NCI-H748 (cell line): Measurements from ENCODE around the gene ROBO2.
A peak's percentile ranks its signal among the peaks of the same experiment; 100 is the strongest.

ENCODE experiments used
- DNase-seq: peaks from one replicate; lab custom pipeline; 2025; ENCODE audit not compliant: unreplicated experiment; lab: John Stamatoyannopoulos, UW

The ROBO2 gene

DNA sequence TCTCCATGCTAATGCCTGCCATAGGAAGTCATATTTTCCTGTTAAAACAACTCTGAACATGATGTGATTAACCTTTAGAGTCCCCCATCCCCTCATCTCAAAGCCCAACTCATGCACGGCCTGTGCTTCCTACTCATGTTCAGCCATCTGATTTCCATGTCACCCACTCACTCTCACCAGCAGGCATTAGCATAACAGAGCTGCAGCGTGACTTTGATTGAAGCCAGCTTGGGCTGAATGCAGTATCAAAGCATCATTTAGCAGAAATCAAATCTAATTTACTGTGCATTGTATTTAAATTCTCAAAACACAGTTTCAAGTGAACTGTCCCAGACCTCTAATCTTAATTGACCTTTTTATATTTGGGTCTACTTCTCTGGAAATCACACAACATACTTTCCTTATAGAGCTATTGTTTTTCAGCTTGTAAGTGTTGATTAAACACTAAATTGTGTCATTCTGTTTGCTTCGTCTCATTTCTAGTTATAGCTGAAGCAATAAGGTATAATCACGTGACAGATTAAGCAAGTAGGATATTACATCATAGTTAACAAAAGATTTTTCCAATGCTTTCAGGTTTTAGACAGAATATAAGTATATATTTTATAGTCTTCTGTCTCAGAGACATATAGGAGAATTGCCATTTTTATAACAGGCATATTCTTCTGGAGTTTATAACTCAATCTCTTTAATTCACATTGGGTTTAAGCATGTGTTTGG is 501.5 kb downstream of the ROBO2 start:
- peak; percentile 20 for DNase-seq

DNA sequence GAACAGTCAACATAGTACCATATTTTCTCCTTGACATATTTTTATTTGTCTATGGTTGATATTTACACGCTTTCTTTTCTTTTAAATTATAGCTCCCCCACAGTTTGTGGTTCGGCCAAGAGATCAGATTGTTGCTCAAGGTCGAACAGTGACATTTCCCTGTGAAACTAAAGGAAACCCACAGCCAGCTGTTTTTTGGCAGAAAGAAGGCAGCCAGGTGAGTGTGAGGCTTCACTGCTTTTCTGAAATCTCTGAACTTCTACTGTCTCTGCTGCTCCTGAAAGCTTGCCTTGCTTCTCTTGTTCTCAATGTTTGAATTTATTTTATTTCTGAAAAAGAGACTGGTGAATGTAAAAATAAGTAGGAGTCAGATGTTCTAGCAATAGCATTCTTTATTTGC is 506.3 kb downstream of the ROBO2 start:
- no peak for DNase-seq

DNA sequence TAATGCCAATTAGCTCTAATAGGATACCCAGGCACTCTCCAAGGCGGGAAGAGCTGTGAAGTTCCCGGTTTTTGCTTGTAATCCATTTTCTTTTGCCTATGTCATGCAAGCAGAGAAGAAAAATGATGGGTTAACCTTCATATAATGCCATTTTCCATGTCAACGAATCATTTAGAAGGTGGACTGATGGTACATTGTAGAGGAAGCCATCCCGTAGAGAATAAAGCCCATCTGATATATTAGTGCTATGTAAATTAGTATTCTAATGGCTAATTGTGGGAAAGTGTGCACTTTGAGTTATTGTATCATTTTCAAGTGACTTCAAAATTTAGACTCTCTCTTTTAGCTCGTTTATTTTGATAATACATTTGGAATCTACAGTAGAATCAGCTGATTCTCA is 509.1 kb downstream of the ROBO2 start:
- DNase-seq, result no peak

DNA sequence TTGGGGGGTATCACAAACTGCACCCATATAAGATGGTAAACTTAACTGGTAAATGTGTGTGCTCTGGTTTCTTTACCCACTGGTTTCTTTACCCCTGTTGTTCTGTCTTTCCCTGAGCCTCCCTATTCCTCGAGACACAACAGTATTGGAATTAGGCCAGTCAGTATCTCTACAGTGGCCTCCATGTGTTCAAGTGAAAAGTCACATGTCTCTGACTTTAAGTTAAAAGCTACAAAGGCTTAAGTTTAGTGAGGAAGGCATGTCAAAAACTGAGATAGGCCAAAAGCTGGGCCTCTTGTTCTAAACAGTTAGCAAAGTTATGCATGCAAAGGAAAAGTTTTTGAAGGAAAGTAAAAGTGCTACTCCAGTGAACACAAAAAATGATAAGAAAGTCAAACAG is 513.3 kb downstream of the ROBO2 start:
- DNase-seq, result no peak

DNA sequence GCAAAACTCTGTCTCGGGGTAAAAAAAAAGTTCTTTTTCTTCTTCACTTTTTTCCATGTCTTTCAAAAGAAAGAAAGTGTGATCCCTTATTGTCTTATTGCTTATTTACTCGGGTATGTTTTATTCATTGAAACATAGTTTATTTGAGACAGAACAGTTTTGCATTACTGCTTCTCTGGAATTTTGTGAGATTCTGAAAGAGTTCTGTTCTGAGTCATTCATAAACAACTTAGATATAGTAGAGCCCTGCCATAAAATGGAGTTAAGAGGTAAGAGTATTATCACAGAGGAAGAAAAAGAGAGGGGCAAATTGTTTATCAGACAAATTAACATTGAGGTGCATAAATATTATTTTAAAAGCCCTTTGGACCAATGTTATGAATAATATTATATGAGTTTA is 522.2 kb downstream of the ROBO2 start:
- no peak for DNase-seq

DNA sequence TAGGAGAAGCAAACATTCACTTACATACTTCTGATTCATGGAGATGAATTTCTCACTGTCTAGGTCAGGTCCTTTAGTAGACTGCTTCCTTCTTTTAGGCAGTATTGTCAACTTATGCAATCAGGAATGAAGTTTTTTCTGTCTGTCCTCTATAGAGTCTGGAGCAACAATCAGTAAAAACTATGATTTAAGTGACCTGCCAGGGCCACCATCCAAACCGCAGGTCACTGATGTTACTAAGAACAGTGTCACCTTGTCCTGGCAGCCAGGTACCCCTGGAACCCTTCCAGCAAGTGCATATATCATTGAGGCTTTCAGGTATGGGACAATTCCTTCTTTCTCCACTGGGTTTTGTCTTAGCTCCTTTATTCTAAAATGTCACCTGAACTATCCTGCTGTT is 523.1 kb downstream of the ROBO2 start:
- no peak for DNase-seq

DNA sequence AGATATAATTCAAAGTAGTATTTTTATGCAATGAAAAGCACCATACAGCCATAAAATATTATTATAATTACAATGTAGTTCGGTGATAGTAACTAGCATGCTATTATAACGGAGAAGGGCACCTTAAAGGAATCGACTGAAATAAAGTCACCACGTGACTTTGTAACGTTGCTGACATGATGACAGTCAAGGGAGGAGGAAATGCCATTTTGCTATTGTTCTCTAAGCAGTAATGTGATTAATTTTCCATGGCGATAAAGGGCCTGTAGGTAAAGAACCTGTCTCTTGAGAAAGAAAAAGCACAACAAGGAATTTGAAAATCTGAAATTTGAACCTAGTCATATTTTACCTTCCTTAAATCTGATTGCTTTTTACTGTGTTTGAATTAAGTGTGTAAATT is 526.2 kb downstream of the ROBO2 start:
- DNase-seq, result no peak

DNA sequence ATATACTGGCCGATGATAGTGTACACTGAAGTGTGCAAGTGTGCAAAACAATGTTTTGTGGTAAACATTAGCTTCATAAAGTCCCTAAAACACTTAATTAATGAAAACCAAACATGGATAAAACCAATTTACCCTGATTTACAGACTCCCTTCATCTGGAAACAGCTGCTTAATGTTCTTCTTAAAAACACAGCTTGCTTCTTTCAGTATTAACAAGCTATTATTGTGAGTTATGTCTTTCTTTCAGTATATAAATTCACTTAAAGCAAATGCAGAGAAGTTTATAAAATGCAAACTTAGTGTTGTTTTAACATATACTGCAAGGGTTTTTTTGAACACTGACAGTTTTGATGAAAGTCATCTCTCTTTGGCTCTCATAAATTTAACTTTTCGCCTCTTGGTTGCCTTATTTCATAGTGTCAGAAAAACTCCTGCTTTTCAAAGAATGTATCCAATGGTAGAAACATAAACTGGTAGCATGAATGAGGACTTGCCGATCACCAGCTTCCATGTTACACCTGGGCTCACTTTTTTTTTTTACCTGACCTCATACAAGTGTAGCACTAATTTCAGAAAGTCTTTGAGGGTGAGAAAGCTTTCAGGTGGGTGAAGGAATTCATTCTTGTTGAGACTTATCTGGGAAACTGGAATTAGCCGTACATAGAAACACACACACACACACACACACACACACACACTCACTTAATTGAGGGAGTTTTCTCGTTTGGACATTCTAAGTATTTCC is 532.2 kb downstream of the ROBO2 start:
- DNase-seq, result no peak

DNA sequence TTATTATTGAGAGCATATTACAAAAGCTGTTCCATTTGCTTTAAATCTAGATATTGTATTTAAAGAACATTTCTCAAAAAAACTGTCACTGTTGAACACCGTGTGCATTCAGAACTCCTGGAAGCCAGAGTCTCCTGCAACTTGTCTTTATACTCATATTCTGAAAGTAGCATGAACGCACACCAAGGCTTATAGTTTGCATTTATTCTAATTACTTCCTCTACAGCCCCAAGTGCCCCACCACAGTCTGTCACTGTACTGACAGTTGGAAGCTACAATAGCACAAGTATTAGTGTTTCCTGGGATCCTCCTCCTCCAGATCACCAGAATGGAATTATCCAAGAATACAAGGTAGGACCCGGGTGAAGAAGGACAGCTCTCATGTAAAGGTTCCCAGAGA is 537.4 kb downstream of the ROBO2 start:
- DNase-seq, result no peak

DNA sequence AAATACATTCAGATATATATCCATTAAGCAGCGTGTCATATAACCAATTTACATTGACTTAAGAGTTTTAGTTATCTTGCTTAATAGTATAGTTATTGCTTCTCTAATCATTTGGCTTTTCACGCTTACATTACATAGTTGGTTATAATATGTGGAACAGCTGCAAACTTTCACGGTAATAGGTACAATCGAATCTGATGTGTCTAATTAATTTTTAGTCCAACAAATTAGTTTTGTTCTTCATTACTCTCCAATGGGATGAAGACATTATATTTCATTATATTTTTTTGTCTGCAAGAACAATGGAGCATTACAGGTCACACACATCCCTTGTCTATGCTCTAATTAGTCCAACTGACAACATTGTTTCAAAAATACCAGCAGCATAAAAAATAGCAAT is 546.3 kb downstream of the ROBO2 start:
- DNase-seq, result no peak

DNA sequence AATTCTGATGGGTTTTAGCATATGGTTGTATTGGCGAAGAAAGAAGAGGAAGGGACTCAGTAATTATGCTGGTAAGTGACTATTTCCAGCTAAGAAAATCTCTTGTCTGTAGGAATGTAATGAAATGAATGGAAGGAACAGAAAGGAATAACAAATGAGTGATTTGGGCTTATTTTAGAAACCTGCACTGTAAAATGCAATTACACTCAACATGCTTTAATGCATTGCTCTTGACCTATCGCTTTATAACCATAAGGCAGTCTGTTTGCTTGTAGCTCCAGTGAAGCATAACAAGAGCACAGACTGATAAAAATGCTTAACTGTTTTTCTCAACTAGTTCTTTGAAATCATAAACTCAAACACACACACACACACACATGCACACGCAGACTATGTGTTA is 549.0 kb downstream of the ROBO2 start:
- DNase-seq, result no peak

DNA sequence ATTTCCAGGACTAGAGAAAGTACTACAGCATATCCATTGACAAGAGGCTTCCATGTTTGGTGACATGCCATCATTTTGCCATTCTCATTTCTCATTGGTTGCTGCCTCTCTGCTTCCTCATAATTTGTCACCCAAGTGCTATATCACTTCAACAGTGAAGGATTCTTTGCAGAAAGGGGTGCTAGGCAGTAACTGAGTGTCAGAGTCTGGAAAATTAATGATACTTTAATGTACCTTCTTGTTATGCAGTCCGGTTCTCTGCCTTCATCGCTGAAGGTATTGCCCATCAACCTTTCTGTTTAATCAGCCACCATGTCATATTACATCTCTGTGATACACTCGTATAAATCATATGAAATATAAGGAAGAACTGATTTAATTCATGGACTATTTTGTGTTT is 550.3 kb downstream of the ROBO2 start:
- DNase-seq, result no peak

DNA sequence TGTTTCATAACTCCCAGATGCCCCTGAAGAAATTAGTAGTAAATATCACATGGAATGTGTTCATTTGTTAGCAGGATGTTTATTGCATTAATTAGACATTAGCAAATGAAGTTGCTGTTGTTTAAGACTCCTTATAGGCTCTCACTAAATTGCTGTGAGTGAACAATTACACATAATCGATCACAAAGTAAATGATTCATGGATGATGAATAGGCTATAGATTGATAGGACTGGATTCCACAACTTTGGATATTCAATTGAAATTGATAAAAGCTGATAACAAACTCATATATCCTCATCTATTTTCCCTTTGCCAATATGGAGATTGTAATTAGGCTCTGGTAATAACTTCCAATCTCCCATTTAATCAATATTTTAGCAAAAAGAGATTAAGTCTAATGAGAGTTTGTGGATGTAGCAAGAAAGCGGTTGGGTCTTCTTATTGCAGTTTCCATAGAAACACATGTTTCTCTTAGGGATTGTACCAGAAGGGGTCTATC is 555.5 kb downstream of the ROBO2 start:
- DNase-seq, result no peak

DNA sequence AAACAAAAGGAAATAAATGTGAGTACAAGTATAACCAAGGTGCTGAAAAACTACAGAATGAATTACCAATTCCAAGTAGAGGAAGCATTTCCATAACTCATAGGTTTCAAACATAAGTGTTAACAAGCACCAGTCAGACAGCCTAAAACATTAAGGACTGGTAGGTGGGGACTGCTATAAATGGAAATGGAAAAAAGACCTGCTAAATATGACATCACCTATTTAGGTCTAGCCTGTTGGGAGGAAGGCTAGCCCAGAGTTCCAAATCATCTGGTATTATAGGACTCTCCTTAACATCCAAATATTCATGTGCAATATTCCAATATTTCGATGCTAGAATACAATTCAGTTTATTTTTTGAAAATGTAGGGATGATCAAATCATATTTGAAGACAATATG is 560.0 kb downstream of the ROBO2 start:
- DNase-seq, result no peak

DNA sequence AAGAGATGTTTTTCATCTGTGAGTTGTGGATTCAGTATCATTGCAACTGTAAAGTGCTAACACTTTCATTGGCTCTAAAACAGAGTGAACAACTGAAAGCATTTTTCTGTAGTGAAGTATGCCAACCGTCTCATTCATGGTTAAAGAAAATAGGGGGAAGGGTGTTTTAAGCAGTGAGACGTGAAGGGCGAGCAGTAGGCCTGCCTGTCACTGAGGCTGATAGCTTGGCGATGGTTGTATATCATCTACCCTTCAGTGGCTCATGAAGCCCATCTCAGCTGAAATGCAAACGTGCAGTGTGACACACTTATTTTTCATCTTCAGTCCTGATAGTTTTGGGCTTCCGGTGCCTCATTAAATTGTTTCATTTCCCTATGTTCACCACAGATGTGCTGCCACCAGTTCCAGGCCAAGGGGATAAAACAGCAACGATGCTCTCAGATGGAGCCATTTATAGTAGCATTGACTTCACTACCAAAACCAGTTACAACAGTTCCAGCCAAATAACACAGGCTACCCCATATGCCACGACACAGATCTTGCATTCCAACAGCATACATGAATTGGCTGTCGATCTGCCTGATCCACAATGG is 562.0 kb downstream of the ROBO2 start:
- DNase-seq, result no peak

DNA sequence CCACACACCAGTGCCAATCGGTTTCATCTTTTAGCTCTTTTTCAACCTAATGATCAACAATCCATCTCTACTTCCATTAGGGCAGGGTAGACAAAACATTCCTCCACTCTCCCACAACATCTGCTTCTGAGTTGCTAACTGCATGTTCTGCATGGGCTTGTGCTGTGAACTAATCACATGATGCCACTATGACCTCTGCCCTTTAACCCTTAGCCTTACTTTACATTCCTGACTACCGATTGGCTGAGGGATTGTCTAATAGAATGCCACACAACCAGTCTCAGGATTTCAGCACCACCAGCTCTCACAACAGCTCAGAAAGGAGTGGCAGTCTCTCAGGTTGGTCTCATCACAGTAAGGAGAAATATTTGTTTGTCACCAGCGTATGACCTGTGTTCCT is 562.8 kb downstream of the ROBO2 start:
- no peak for DNase-seq

DNA sequence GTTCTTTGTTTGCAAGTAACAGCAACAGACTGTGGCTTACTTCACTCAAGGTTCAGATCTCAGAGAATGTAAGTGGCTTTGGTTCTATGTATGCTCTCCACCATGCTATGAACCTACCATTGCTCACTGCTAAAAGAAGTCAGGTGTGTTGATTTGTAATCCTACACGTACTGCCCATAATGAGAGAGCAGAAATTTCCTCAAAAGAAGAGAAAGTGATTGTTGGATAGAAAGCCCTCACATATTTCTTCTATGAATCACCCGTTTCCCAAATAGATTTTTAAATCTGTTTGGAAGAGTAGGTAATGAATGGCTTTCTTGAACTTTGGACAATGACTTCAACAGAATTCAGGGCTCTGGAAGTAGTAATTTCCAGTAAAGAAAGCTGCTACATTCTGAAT is 565.4 kb downstream of the ROBO2 start:
- DNase-seq, result no peak

DNA sequence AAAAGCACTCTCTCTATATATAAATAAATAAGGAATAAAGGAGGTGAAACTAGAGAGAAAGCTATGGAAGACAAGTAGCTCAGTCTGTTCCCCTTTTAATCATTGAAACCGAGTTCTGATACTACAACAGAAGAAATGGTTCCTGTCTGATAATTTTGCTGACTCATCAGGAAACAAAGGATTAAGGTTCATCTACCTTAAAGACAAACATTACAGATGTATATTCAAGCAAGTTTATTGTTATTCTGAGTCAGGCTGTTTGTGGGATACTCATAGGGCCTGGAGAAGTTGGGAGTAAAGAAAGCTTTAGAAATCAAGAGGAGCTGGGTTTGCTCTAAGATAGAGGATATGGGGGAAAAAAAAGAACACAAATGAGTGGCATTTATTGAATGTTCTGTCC is 566.0 kb downstream of the ROBO2 start:
- no peak for DNase-seq

DNA sequence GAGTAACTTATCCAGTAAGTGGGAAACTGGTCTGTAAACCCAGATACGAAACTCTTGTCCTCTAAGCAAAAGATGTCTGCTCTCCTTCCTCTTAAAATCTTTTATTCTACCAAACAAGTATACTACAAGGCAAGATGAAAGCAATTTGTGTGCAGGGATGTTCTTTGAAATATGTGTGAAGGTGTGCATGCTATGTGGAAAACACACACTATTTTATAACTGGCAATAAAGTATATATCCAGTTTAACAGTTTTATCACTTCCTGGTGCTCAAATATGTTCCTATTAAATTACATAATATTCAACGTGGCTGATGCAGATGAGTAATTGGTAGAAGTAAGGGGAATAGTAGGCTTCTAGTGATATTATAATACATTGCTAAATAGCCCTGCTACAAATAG is 566.5 kb downstream of the ROBO2 start:
- DNase-seq, result no peak

DNA sequence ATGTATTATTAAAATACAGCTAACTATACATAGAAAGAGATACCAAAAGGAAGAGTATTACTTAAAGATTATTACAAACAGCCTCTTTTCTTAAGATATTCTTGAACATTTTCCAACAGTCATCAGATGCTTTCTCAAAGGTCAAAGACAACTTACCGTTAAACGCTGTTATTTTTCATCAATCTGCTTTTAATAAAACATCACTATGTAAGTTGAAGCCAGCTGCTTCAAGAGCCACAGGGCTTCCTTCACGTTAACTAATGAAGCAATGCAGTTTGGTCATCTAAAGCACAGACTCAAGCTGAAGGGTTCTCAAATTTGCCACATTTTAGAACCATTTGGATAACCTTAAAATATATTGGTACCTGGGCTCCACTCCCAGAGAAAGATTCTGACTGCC is 578.8 kb downstream of the ROBO2 start:
- no peak for DNase-seq

DNA sequence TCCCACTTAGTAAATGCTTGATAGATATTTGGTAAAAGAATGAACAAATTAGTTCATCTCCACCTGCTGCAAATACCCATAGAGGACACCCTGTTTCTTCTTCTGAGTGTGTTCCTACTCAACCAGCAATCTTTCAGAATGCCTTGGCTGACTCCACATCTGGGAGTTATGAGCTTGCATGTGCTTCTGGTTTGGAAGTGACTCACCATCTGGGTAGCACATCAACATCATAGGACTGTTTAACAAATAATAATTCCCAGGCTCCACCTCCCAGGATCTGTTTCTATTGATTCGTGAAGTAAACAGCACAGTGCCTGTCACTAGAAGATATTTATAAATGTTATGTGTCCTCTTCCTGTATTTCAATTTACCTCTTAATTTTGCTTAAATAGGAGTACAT is 580.1 kb downstream of the ROBO2 start:
- no peak for DNase-seq

DNA sequence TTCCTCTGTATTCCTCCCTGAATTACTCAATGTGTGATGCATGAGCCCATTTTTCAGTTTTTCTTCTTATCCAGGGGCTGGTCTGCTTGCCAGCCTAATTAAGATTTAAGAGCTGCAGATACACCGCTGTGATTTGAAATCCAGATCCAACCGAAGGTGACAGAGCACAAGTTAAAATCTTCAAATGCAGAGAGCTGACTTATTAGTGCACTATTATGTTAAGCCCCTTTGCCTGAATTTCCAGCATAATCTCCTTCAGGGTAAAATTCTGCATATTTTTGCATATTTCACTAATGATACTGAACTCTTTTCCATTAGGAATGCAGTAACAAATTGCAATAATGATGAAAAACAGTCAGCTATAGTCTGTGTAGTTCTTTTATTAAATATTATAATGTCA is 583.6 kb downstream of the ROBO2 start:
- no peak for DNase-seq
